ENCODE results near the gene SPATA31E1. TPM values are rescaled to one million over a fixed set of nuclear protein-coding genes. Genes with fewer than 3 reads are reported as not detected.
"Not testable (repeated sequence)": the region's sequence is repeated elsewhere in the genome, so short reads cannot be mapped to it uniquely, and the experiment has no call there.

Gene SPATA31E1
- total and polyA plus RNA-seq, 9 of the 15 experiments (the other 6 are each of a cell fraction or from before 2014, with no cell fraction given): not detected

DNA sequence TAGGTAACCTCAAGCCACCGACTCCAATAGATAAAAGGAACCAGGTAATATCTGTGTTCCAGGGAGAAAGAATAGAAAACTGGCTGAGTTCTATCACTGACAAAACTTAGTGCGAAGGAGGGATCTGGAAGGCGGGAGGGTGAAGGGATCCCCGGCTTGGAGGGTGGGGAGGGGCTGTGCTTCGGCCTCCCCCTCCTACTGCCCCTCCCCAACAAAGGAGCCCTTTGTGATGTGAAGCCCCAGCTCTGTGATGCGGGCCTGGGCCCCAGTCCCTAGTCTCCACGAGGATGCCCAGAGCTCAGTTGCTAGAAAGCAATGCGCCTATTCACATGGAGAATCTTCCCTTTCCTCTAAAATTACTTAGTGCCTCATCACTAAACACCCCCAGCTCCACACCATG lies 35.0 kb downstream of the SPATA31E1 start, which contains the start of gene SPATA31C1:
Gene SPATA31C1 (plus strand): TSS at position 301 of the 400 bp plus-strand sequence.
- H4K20me1 ChIP-seq (replicated peaks; ENCODE audit: control insufficient read depth, insufficient read depth, low read length); FAIRE-seq; H3K9me1 ChIP-seq (ENCODE audit: control insufficient read depth, insufficient read depth, low read length); H3K79me2 ChIP-seq (ENCODE audit: control insufficient read depth, insufficient read depth, low read length); ATAC-seq; H3K27ac ChIP-seq (ENCODE audit: extremely low read depth, low read depth, low read length); H2AFZ ChIP-seq (ENCODE audit: low read depth, low read length); H3K9me3 ChIP-seq (replicated peaks; ENCODE audit: control insufficient read depth, insufficient read depth, low read depth, low read length); H3K36me3 ChIP-seq (ENCODE audit: control insufficient read depth, insufficient read depth, low read length); H3K4me2 ChIP-seq (ENCODE audit: insufficient read depth, low read length); H3K4me1 ChIP-seq (replicated peaks in 1 of 2; ENCODE audit: control insufficient read depth in 2 of 2, insufficient read depth in 2 of 2, low read length in 2 of 2); in situ Hi-C loops (cut with MboI); H3K27me3 ChIP-seq (ENCODE audit: control insufficient read depth in 2 of 2, insufficient read depth in 2 of 2, low read length in 2 of 2); POLR2A ChIA-PET; H3K9ac ChIP-seq (ENCODE audit: insufficient read depth in 1 of 2, low read depth in 2 of 2, low read length in 2 of 2); DNase-seq (ENCODE audit: extremely low read depth in 1 of 4, low spot score in 3 of 4); intact Hi-C loops (cut with micrococcal nuclease); H3K4me3 ChIP-seq; CTCF ChIA-PET (ENCODE audit: low intra/inter-chr PET ratio); BruUV-seq (replicated peaks): not testable (repeated sequence)
- no CpG with 5 or more reads among the region's 8 CpGs for WGBS (ENCODE audit: insufficient coverage, low coverage, missing lambda C conversion rate)

DNA sequence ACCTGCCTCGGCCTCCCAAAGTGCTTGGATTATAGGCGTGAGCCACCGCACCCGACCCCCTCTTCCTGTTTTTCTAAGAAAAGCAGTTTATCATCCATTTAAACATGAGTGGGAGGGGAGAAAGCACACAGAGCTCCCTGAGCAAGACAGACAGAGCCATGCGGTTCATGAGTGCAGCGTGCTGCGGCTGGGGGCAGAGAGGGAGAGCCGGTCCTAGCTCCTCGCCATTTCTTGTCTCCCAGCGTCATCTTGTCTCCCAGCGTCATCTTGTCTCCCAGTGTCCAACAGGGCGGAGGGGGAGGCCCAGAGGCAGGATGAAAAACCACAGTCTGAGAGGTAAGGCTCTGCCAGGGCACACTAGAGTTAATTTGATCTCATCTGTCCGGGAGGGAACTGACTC lies 36.3 kb downstream of the SPATA31E1 start:
- H3K9ac ChIP-seq (ENCODE audit: insufficient read depth in 1 of 2, low read depth in 2 of 2, low read length in 2 of 2); H4K20me1 ChIP-seq (replicated peaks; ENCODE audit: control insufficient read depth, insufficient read depth, low read length); H3K9me3 ChIP-seq (replicated peaks; ENCODE audit: control insufficient read depth, insufficient read depth, low read depth, low read length); H3K9me1 ChIP-seq (ENCODE audit: control insufficient read depth, insufficient read depth, low read length); BruUV-seq (replicated peaks); H3K27ac ChIP-seq (ENCODE audit: extremely low read depth, low read depth, low read length); H3K79me2 ChIP-seq (ENCODE audit: control insufficient read depth, insufficient read depth, low read length); POLR2A ChIA-PET; H3K4me2 ChIP-seq (ENCODE audit: insufficient read depth, low read length); H3K36me3 ChIP-seq (ENCODE audit: control insufficient read depth, insufficient read depth, low read length); H3K27me3 ChIP-seq (ENCODE audit: control insufficient read depth in 2 of 2, insufficient read depth in 2 of 2, low read length in 2 of 2); H3K4me3 ChIP-seq; CTCF ChIA-PET (ENCODE audit: low intra/inter-chr PET ratio); H3K4me1 ChIP-seq (replicated peaks in 1 of 2; ENCODE audit: control insufficient read depth in 2 of 2, insufficient read depth in 2 of 2, low read length in 2 of 2); intact Hi-C loops (cut with micrococcal nuclease); in situ Hi-C loops (cut with MboI): not testable (repeated sequence)
- DNase-seq (ENCODE audit: extremely low read depth in 1 of 4, low spot score in 3 of 4) (peak in 1 of 4 experiments; percentile 11), FAIRE-seq (peak; percentile 19), ATAC-seq (peak; percentile 50; the same call in 2 of the 3 replicates)
- 7% methylated on average over 9 of the region's 13 CpGs for WGBS (ENCODE audit: insufficient coverage, low coverage, missing lambda C conversion rate)
- 0 out of 2 replicates have a peak overlapping the region, but pooled peaks have one; percentile 40 for H2AFZ ChIP-seq (ENCODE audit: low read depth, low read length)

DNA sequence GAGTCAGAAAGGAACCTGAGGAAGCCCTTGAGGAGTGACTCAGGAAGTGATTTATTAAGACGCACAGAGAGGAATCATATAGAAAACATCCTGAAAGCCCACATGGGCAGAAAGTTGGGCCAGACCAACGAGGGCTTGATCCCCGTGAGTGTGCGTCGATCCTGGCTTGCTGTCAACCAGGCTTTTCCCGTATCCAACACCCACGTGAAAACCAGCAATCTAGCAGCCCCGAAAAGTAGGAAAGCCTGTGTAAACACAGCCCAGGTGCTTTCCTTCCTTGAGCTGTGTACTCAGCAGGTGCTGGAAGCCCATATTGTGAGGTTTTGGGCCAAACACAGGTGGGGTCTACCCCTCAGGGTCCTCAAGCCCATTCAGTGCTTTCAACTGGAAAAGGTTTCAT lies 38.9 kb downstream of the SPATA31E1 start:
- not testable (repeated sequence) for FAIRE-seq

DNA sequence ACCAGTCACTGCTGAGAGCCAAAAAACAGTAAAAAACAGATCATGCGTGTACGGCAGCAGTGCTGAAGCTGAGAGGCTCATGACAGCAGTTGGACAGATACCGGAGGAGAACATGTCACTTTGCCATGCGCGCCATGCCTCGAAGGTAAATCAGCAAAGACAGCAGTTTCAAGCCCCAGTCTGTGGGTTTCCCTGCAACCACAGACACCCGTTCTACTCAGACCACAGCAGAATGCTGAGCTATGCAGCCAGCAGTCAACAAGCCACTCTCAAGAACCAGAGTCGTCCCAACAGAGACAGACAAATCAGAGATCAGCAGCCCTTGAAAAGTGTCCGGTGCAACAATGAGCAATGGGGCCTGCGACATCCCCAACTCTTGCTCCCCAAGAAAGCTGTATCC lies 40.3 kb downstream of the SPATA31E1 start:
- H2AFZ ChIP-seq (ENCODE audit: low read depth, low read length); H3K4me2 ChIP-seq (ENCODE audit: insufficient read depth, low read length); H3K9me1 ChIP-seq (ENCODE audit: control insufficient read depth, insufficient read depth, low read length); intact Hi-C loops (cut with micrococcal nuclease); H3K36me3 ChIP-seq (ENCODE audit: control insufficient read depth, insufficient read depth, low read length); H3K79me2 ChIP-seq (ENCODE audit: control insufficient read depth, insufficient read depth, low read length); H3K4me1 ChIP-seq (replicated peaks in 1 of 2; ENCODE audit: control insufficient read depth in 2 of 2, insufficient read depth in 2 of 2, low read length in 2 of 2); ATAC-seq; H3K4me3 ChIP-seq; CTCF ChIA-PET (ENCODE audit: low intra/inter-chr PET ratio); H3K27me3 ChIP-seq (ENCODE audit: control insufficient read depth in 2 of 2, insufficient read depth in 2 of 2, low read length in 2 of 2); BruUV-seq (replicated peaks); H3K27ac ChIP-seq (ENCODE audit: extremely low read depth, low read depth, low read length); DNase-seq (ENCODE audit: extremely low read depth in 1 of 4, low spot score in 3 of 4); H3K9ac ChIP-seq (ENCODE audit: insufficient read depth in 1 of 2, low read depth in 2 of 2, low read length in 2 of 2); FAIRE-seq; H4K20me1 ChIP-seq (replicated peaks; ENCODE audit: control insufficient read depth, insufficient read depth, low read length); H3K9me3 ChIP-seq (replicated peaks; ENCODE audit: control insufficient read depth, insufficient read depth, low read depth, low read length); POLR2A ChIA-PET; in situ Hi-C loops (cut with MboI): not testable (repeated sequence)
- 0% methylated on average over 2 of the region's 10 CpGs for WGBS (ENCODE audit: insufficient coverage, low coverage, missing lambda C conversion rate)

More for the DNA sequence above, 38.9 kb downstream of the SPATA31E1 start:
- CTCF ChIA-PET (ENCODE audit: low intra/inter-chr PET ratio); H3K27ac ChIP-seq (ENCODE audit: extremely low read depth, low read depth, low read length); H3K9me1 ChIP-seq (ENCODE audit: control insufficient read depth, insufficient read depth, low read length); ATAC-seq; H3K4me1 ChIP-seq (replicated peaks in 1 of 2; ENCODE audit: control insufficient read depth in 2 of 2, insufficient read depth in 2 of 2, low read length in 2 of 2); H2AFZ ChIP-seq (ENCODE audit: low read depth, low read length); H4K20me1 ChIP-seq (replicated peaks; ENCODE audit: control insufficient read depth, insufficient read depth, low read length); H3K9ac ChIP-seq (ENCODE audit: insufficient read depth in 1 of 2, low read depth in 2 of 2, low read length in 2 of 2); DNase-seq (ENCODE audit: extremely low read depth in 1 of 4, low spot score in 3 of 4); POLR2A ChIA-PET; intact Hi-C loops (cut with micrococcal nuclease); H3K9me3 ChIP-seq (replicated peaks; ENCODE audit: control insufficient read depth, insufficient read depth, low read depth, low read length); H3K79me2 ChIP-seq (ENCODE audit: control insufficient read depth, insufficient read depth, low read length); BruUV-seq (replicated peaks); in situ Hi-C loops (cut with MboI); H3K36me3 ChIP-seq (ENCODE audit: control insufficient read depth, insufficient read depth, low read length); H3K27me3 ChIP-seq (ENCODE audit: control insufficient read depth in 2 of 2, insufficient read depth in 2 of 2, low read length in 2 of 2); H3K4me3 ChIP-seq; H3K4me2 ChIP-seq (ENCODE audit: insufficient read depth, low read length): not testable (repeated sequence)
- WGBS (ENCODE audit: insufficient coverage, low coverage, missing lambda C conversion rate): 3% methylated on average over 7 of the region's 8 CpGs

Data from K562 (cell line).